Adipocyte (in vitro differentiated cells): ENCODE measurements around the gene C20orf144.
"Not testable (repeated sequence)": the region's sequence is repeated elsewhere in the genome, so short reads cannot be mapped to it uniquely, and the experiment has no call there.

Source experiments
- DNase-seq: peaks from one replicate; pipeline ENCODE4 v3.0.0-alpha.2; 2015; ENCODE audit warnings: low read depth
- H3K27me3 ChIP-seq: replicated peaks from 2 replicates; pipeline ENCODE4 v1.7.0; 2013; ENCODE audit warnings: mild to moderate bottlenecking, low read length, moderate library complexity; ENCODE audit not compliant: control insufficient read depth, insufficient read depth
- H3K36me3 ChIP-seq: 2 replicates; pipeline ENCODE4 v1.7.0; 2013; ENCODE audit warnings: low read length, mild to moderate bottlenecking, moderate library complexity; ENCODE audit not compliant: control insufficient read depth, insufficient read depth, severe bottlenecking
- H3K4me1 ChIP-seq: 2 replicates; pipeline ENCODE4 v1.7.0; 2013; ENCODE audit warnings: mild to moderate bottlenecking, low read length, moderate library complexity; ENCODE audit not compliant: control insufficient read depth, insufficient read depth
- H3K4me3 ChIP-seq: 2 replicates; pipeline ENCODE4 v1.7.0; 2013; ENCODE audit warnings: mild to moderate bottlenecking, low read length, moderate library complexity
- H3K9ac ChIP-seq: 2 replicates; pipeline ENCODE4 v1.7.0; 2013; ENCODE audit warnings: mild to moderate bottlenecking, low read length, moderate library complexity
- H3K9me3 ChIP-seq: 2 replicates; pipeline ENCODE4 v1.7.0; 2013; ENCODE audit warnings: mild to moderate bottlenecking, low read length, moderate library complexity; ENCODE audit not compliant: control insufficient read depth

The C20orf144 gene

DNA sequence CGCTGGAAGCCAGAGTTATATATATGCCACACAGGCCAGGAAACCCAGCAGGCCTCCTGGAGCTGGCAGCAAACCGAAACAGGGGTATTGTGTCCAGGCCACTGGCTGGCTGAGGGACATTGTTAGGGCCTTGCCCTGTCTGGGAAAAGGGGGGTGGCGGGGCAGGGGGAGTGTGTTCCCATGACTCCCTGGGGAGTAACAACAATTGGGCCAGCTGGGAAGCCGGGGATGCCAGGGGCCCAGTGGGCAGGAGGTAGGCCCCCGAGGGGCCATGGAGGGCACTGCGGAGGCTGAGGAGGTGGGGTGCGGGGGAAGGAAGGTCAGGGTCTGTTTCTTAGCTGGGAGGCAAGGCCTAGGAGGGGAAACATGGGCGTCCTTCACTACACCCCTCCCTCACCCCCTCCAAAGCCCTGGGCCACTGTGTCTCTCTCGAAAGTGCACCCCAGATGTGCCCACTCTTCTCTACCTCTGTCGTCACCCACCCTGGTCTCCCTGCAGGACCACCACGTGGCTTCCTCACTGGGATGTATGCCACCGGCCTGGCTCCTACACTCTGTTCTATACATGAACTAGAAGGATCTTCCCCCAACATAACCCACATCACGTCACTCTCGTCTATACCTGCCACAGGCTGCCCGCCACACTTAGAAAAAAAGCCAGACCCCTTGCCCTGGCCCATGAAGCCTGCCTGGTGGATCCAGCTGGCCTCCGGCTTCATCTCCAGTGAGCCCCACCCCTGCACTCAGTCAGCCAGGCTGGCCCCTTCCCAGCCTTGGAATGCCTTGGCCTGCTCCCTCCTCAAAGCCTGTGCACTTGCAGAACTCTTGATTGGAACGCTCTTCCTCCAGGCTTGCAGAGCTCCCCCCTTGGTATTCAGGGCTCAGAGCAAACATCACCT lies 31.9 kb downstream of the C20orf144 start:
- Histone ChIP-seq H3K9ac (no peak overlapping the region), H3K9me3 (no peaks in the 10 kb centered on the region), H3K36me3 (no peaks in the 10 kb centered on the region), H3K4me3 (no peak overlapping the region), H3K27me3 (no peaks in the 10 kb centered on the region), H3K4me1 (peaks cover 31% of the 10 kb centered on the region)
- DNase-seq = no peak

DNA sequence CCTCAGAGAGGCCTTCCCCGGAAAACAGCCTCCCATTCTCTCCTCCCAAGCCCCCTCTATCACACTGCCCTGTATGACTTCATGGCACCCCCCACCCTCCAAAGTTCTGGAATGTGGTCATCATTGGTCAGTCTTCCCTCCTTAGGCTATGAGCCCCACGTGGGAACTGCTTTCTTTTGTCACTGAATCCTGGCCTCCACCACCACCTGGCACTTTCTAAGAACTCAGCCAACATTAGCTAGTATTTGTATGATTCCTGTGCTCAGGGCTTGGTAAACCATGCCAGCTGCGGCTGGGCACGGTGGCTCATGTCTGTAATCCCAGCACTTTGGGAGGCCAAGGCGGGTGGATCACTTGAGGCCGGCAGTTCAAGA lies 32.5 kb downstream of the C20orf144 start:
- Histone ChIP-seq H3K27me3 (no peaks in the 10 kb centered on the region), H3K36me3 (no peaks in the 10 kb centered on the region), H3K9me3 (no peaks in the 10 kb centered on the region), H3K9ac (no peak overlapping the region), H3K4me1 (peaks cover 25% of the 10 kb centered on the region), H3K4me3 (no peak overlapping the region)
- DNase-seq = no peak

DNA sequence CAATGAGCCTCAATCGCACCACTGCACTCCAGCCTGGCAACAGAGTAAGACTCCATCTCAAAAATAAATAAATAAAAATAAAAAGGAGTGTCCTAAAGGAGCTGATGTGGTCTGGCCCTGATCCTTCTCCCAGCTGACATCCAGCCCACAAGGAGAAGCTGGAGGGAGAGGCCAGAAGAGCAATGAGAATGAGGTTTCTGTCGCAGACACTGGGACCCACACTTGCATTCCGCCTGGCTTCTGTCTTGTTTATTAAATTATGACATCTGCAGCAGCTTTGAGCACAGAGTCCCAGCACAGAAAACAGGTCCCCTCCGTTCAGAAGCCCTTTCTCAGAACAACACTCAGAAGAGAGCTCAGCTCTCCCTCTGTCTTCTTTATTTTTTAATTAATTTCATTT lies 34.3 kb downstream of the C20orf144 start:
- no peak overlapping the region for H3K9ac ChIP-seq
- H3K9me3 ChIP-seq = no peaks in the 10 kb centered on the region
- no peak overlapping the region for H3K4me3 ChIP-seq
- no peaks in the 10 kb centered on the region for H3K27me3 ChIP-seq
- no peaks in the 10 kb centered on the region for H3K36me3 ChIP-seq
- peaks cover 19% of the 10 kb centered on the region for H3K4me1 ChIP-seq
- no peak for DNase-seq

DNA sequence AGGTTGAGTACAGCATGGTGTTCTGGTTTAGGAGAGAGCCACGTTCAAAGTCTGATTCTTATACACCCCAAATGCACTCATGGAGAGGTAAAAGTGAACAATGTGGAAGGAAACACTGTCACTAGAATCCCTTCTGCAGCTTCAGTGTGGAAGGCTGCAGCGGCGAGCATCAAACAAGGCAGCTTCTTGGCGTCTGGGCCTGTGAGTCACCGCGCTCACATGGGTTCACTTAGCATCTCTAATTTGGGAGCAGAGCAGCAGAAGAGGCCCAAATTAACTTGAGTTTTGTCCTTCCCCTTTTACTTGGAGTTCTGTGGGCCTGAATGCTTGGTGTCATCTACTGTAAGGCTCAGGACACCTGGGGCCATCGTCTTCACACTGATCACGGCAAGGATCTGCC lies 35.0 kb downstream of the C20orf144 start:
- no peak overlapping the region for H3K4me3 ChIP-seq
- H3K9me3 ChIP-seq = no peaks in the 10 kb centered on the region
- H3K9ac ChIP-seq = peak overlapping the region; percentile 42
- peak; percentile 90 for DNase-seq
- H3K36me3 ChIP-seq = no peaks in the 10 kb centered on the region
- no peaks in the 10 kb centered on the region for H3K27me3 ChIP-seq
- H3K4me1 ChIP-seq = peaks cover 19% of the 10 kb centered on the region

DNA sequence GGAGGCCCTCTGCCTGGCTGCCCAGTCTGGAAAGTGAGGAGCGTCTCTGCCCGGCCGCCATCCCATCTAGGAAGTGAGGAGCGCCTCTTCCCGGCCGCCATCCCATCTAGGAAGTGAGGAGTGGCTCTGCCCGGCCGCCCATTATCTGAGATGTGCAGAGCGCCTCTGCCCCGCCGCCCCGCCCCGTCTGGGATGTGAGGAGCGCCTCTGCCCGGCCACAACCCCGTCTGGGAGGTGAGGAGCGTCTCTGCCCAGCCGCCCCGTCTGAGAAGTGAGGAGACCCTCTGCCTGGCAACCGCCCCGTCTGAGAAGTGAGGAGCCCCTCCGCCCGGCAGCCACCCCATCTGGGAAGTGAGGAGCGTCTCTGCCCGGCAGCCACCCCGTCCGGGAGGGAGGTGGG lies 36.8 kb downstream of the C20orf144 start:
- H3K36me3 ChIP-seq, H3K9ac ChIP-seq, H3K4me3 ChIP-seq, H3K9me3 ChIP-seq, DNase-seq, H3K27me3 ChIP-seq: not testable (repeated sequence)
- peaks cover 19% of the 10 kb centered on the region for H3K4me1 ChIP-seq

DNA sequence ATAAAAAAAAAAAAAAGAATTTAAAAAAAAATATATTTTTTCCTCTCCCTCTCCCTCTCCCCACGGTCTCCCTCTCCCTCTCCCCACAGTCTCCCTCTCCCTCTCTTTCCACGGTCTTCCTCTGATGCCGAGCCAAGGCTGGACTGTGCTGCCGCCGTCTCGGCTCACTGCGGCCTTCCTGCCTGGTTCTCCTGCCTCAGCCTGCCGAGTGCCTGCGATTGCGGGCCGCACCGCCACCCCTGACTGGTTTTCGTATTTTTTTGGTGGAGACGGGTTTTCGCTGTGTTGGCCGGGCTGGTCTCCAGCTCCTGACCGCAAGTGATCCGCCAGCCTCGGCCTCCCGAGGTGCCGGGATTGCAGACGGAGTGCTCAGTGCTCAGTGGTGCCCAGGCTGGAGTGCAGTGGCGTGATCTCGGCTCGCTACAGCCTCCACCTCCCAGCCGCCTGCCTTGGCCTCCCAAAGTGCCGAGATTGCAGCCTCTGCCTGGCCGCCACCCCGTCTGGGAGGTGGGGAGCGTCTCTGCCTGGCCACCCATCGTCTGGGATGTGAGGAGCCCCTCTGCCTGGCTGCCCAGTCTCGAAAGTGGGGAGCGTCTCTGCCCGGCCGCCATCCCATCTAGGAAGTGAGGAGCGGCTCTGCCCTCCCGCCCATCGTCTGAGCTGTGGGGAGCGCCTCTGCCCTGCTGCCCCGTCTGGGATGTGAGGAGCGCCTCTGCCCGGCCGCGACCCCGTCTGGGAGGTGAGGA lies 38.7 kb downstream of the C20orf144 start:
- peaks cover 12% of the 10 kb centered on the region for H3K4me1 ChIP-seq
- not testable (repeated sequence) for DNase-seq, H3K9me3 ChIP-seq, H3K36me3 ChIP-seq, H3K9ac ChIP-seq, H3K27me3 ChIP-seq, H3K4me3 ChIP-seq

DNA sequence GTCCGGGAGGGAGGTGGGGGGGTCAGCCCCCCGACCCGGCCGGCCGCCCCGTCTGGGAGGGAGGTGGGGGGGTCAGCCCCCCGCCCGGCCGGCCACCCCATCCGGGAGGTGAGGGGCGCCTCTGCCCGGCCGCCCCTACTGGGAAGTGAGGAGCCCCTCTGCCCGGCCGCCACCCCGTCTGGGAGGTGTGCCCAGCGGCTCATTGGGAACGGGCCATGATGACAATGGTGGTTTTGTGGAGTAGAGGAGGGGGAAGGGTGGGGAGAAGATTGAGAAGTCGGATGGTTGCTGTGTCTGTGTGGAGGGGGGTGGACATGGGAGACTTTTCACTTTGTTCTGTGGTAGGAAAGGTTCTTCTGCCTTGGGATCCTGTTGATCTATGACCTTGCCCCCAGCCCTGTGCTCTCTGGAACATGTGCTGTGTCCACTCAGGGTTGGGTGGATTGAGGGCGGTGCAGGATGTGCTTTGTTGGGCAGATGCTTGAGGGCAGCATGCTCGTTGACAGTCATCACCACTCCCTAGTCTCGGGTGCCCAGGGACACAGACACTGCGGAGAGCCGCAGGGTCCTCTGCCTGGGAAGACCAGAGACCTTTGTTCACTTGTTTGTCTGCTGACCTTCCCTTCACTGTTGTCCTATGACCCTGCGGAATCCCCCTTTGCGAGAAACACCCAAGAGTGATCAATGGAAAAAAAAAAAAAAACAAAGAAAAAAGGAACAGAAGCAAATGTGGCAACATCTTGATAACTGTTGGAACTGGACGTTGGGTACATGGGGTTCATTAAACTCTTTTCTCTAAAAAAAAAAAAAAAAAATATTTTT lies 39.7 kb downstream of the C20orf144 start:
- DNase-seq = no peak
- H3K9ac ChIP-seq = no peak overlapping the region
- H3K36me3 ChIP-seq = no peaks in the 10 kb centered on the region
- H3K4me3 ChIP-seq = no peak overlapping the region
- peaks cover 7% of the 10 kb centered on the region for H3K4me1 ChIP-seq
- H3K27me3 ChIP-seq = no peaks in the 10 kb centered on the region
- H3K9me3 ChIP-seq = no peaks in the 10 kb centered on the region

DNA sequence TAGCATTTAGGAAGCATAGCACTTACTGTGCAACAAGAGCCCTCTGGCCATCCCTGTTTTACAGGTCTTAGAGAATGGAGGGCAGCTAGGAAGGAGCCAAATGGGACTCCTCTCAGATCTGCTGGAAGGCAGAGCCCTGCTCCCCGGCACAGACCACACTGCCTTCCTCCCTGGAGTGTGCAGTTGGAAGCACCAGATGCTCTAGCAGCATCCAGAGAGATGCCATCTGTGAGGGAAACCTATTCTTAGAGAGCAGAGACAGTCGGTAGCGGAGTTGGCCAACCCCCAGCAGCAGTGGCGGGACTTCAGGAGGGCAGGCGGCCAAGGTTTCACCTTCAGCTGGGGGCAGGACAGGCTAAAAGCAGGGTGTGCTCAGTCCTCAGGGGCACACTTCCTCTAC lies 40.7 kb downstream of the C20orf144 start:
- Histone ChIP-seq H3K9ac (no peak overlapping the region), H3K9me3 (no peaks in the 10 kb centered on the region), H3K4me3 (no peak overlapping the region), H3K36me3 (peaks cover 10% of the 10 kb centered on the region), H3K4me1 (no peaks in the 10 kb centered on the region), H3K27me3 (no peaks in the 10 kb centered on the region)
- DNase-seq = no peak

DNA sequence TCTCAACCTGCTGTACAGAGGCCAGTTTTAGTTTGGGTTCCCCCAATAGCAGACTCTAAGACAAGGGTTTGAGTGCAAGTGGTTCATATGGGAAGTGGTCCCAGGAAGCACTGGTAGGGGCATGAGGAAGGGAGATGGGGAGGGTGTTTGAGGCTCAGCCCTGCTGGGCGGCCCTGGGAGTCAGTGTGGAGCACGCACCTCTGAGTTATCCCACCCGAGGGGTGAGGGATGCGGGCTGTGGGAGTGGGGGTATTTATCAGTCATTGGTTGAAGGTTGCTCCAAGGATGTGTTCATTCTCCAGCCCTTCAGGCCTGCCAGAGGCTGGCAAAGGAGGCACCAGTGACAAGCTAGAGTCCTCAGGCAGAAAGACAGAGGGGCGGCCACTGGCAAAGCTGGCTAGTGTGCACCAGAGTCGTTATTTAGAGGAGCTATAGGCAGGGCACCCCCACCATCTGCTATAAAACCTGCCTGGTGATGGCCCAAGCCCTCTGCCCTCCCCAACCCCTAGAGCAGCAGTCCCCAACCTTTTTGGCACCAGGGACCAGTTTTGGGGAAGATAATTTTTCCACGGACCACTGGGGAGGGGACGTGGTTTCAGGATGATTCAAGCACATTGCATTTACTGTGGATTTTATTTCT lies 41.5 kb downstream of the C20orf144 start:
- Histone ChIP-seq H3K27me3 (no peaks in the 10 kb centered on the region), H3K9ac (no peak overlapping the region), H3K4me1 (no peaks in the 10 kb centered on the region), H3K4me3 (no peak overlapping the region), H3K36me3 (peaks cover 10% of the 10 kb centered on the region), H3K9me3 (no peaks in the 10 kb centered on the region)
- no peak for DNase-seq

DNA sequence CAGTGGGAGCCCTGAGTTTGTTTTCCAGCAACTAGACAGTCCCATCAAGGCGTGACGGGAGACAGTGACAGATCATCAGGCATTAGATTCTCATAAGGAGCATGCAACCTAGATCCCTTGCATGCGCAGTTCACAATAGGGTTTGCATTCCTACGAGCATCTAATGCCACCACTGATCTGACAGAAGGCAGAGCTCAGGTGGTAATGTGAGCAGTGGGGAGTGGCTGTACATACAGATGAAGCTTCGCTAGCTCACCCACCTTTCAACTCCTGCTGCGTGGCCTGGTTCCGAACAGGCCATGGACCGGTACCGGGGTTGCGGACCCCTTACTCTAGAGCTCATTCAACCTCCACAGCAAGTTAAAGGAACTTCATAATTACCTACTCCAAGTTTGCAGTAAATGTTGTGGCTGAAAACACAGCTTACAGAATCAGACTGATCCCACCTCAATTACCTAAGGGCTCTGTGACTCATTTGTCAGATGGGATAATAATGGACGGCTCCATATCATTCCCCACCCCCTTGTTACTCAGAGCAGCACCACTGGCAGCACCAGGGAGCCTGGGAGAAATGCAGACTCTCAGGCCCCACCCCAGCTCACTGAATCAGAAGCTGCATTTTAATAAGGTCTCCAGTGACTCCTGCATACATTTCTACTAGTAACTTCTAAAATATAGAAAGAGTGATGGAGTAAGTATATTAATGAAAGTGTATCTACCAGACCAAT lies 42.2 kb downstream of the C20orf144 start:
- peaks cover 10% of the 10 kb centered on the region for H3K36me3 ChIP-seq
- DNase-seq = no peak
- H3K27me3 ChIP-seq = no peaks in the 10 kb centered on the region
- peaks cover 4% of the 10 kb centered on the region for H3K4me1 ChIP-seq
- no peak overlapping the region for H3K4me3 ChIP-seq
- H3K9ac ChIP-seq = no peak overlapping the region
- no peaks in the 10 kb centered on the region for H3K9me3 ChIP-seq
